Skin epidermis (tissue), 12 donors: ENCODE results near the gene TMEM245.

Experiments
- H3K27ac ChIP-seq, 21 experiments: fragments of 200-600 bp; sonication (generic) in 11 of 21; one replicate each; pipeline ENCODE4 v1.5.0; 2020; ENCODE audit warnings: mild to moderate bottlenecking in 3 of 21, inconsistent platforms in 2 of 21, moderate library complexity in 2 of 21
- H3K4me3 ChIP-seq, 7 experiments: fragments of 200-600 bp; sonication (generic) in 2 of 7; one replicate each; pipeline ENCODE4 v1.5.0; 2020; ENCODE audit warnings: inconsistent platforms in 2 of 7, mild to moderate bottlenecking in 2 of 7, moderate library complexity in 1 of 7

Gene TMEM245

GRCh38 chr9:109119439-109120203 lies at the start of gene TMEM245:
Gene TMEM245 (minus strand): TSS chr9:109119947. CDS start chr9:109119913, 34 bp downstream.
- H3K27ac ChIP-seq = peak within 1 kb of the TSS; percentile 73 to 98 (median 91)
- H3K4me3 ChIP-seq = peak within 1 kb of the TSS; percentile 77 to 99 (median 90)

GRCh38 chr9:109168170-109168569 lies 48.4 kb upstream of the TMEM245 start:
- Histone ChIP-seq H3K27ac (no peak overlapping the region), H3K4me3 (no peak overlapping the region)

- Histone ChIP-seq H3K27ac (no peak overlapping the region), H3K4me3 (no peak overlapping the region)
Observed at GRCh38 chr9:109167716-109168115, 48.0 kb upstream of the TMEM245 start.

GRCh38 chr9:109166771-109167601 lies 47.2 kb upstream of the TMEM245 start, which contains the start of gene FRRS1L:
Gene FRRS1L (minus strand): TSS chr9:109167249. CDS start chr9:109167138, 111 bp downstream.
- no peak within 1 kb of the TSS for H3K27ac ChIP-seq
- peak within 1 kb of the TSS in 1 of 7 experiments; percentile 30 for H3K4me3 ChIP-seq

GRCh38 chr9:109166171-109166770 lies 46.5 kb upstream of the TMEM245 start:
- no peak overlapping the region for H3K27ac ChIP-seq
- H3K4me3 ChIP-seq = no peak overlapping the region

GRCh38 chr9:109164042-109164441 lies 44.3 kb upstream of the TMEM245 start:
- no peak overlapping the region for H3K4me3 ChIP-seq
- no peak overlapping the region for H3K27ac ChIP-seq

GRCh38 chr9:109163194-109163593 lies 43.4 kb upstream of the TMEM245 start:
- Histone ChIP-seq H3K27ac (no peak overlapping the region), H3K4me3 (no peak overlapping the region)

GRCh38 chr9:109162677-109163076 lies 42.9 kb upstream of the TMEM245 start:
- no peak overlapping the region for H3K27ac ChIP-seq
- H3K4me3 ChIP-seq = no peak overlapping the region

GRCh38 chr9:109161471-109161870 lies 41.7 kb upstream of the TMEM245 start:
- Histone ChIP-seq H3K4me3 (no peak overlapping the region), H3K27ac (no peak overlapping the region)

GRCh38 chr9:109159583-109159982 lies 39.8 kb upstream of the TMEM245 start:
- Histone ChIP-seq H3K4me3 (no peak overlapping the region), H3K27ac (no peak overlapping the region)

- H3K4me3 ChIP-seq = no peak overlapping the region
- H3K27ac ChIP-seq = no peak overlapping the region
Observed at GRCh38 chr9:109158651-109159050, 38.9 kb upstream of the TMEM245 start.

- Histone ChIP-seq H3K27ac (no peak overlapping the region), H3K4me3 (no peak overlapping the region)
Observed at GRCh38 chr9:109156708-109157107, 37.0 kb upstream of the TMEM245 start.

GRCh38 chr9:109150925-109151545 lies 31.3 kb upstream of the TMEM245 start:
- Histone ChIP-seq H3K27ac (no peak overlapping the region), H3K4me3 (no peak overlapping the region)

- no peak overlapping the region for H3K27ac ChIP-seq
- no peak overlapping the region for H3K4me3 ChIP-seq
Observed at GRCh38 chr9:109149722-109150121, 30.0 kb upstream of the TMEM245 start.

- Histone ChIP-seq H3K27ac (no peak overlapping the region), H3K4me3 (no peak overlapping the region)
Observed at GRCh38 chr9:109149089-109149488, 29.3 kb upstream of the TMEM245 start.

GRCh38 chr9:109145051-109145450 lies 25.3 kb upstream of the TMEM245 start:
- H3K27ac ChIP-seq = no peak overlapping the region

GRCh38 chr9:109143881-109144562 lies 24.3 kb upstream of the TMEM245 start:
- no peak overlapping the region for H3K4me3 ChIP-seq
- H3K27ac ChIP-seq = no peak overlapping the region

More at GRCh38 chr9:109145051-109145450, 25.3 kb upstream of the TMEM245 start:
- H3K4me3 ChIP-seq = no peak overlapping the region

GRCh38 chr9:109141375-109141774 lies 21.6 kb upstream of the TMEM245 start:
- no peak overlapping the region for H3K4me3 ChIP-seq
- no peak overlapping the region for H3K27ac ChIP-seq

- no peak overlapping the region for H3K4me3 ChIP-seq
- H3K27ac ChIP-seq = no peak overlapping the region
Observed at GRCh38 chr9:109139851-109140250, 20.1 kb upstream of the TMEM245 start.
